T-helper 1 cell treated with Interleukin-12 subunit alpha and Interleukin-12 subunit beta and Interleukin-4 antibody, amounts not matched to agents 30 μg/mL and 1 μg/mL, for 36 hours (primary cell): ENCODE measurements around the gene ZNF735.
"Not testable (repeated sequence)": the region's sequence is repeated elsewhere in the genome, so short reads cannot be mapped to it uniquely, and the experiment has no call there.

Experiments used
- H3K27ac Mint-ChIP-seq: one replicate; pipeline ENCODE4 v1.8.0; 2021; ENCODE audit warnings: mild to moderate bottlenecking, mixed read lengths
- H3K27me3 Mint-ChIP-seq: one replicate; pipeline ENCODE4 v1.8.0; 2021; ENCODE audit warnings: low read depth, mixed read lengths
- H3K36me3 Mint-ChIP-seq: one replicate; pipeline ENCODE4 v1.8.0; 2021; ENCODE audit warnings: low read depth, mixed read lengths
- H3K4me1 Mint-ChIP-seq: one replicate; pipeline ENCODE4 v1.8.0; 2021; ENCODE audit warnings: low read depth, mixed read lengths
- H3K4me3 Mint-ChIP-seq: one replicate; pipeline ENCODE4 v1.8.0; 2021; ENCODE audit warnings: mild to moderate bottlenecking, moderate library complexity, mixed read lengths
- H3K9me3 Mint-ChIP-seq: one replicate; pipeline ENCODE4 v1.8.0; 2021; ENCODE audit warnings: mixed read lengths

Gene ZNF735

DNA sequence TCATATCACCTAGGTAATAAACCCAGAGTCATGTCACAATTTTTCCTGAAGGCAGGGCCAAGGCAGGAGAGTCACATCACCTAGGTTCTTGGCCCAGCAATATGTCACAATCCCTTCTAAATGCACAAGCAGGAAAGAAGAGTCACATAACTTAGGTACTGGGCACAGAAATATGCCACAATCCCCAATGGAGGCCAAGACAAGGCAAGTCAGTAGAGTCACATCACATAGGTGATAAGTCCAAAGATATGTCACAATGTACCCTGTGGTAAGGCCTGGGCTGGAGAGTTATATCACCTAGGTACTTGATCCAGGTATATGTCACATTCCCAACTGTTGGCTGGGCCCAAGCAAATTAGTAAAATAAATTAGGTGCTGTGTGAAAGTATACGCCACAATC, 21.2 kb downstream of the ZNF735 start, which contains the start of gene ZNF679:
Gene ZNF679 (plus strand): TSS at position 301 of the 400 bp plus-strand sequence. CDS start 20,644 bp downstream, outside the sequence.
- H3K36me3 Mint-ChIP-seq, H3K27ac Mint-ChIP-seq, H3K4me3 Mint-ChIP-seq, H3K4me1 Mint-ChIP-seq, H3K27me3 Mint-ChIP-seq: not testable (repeated sequence)
- peaks cover 76% of the 10 kb centered on the region for H3K9me3 Mint-ChIP-seq

DNA sequence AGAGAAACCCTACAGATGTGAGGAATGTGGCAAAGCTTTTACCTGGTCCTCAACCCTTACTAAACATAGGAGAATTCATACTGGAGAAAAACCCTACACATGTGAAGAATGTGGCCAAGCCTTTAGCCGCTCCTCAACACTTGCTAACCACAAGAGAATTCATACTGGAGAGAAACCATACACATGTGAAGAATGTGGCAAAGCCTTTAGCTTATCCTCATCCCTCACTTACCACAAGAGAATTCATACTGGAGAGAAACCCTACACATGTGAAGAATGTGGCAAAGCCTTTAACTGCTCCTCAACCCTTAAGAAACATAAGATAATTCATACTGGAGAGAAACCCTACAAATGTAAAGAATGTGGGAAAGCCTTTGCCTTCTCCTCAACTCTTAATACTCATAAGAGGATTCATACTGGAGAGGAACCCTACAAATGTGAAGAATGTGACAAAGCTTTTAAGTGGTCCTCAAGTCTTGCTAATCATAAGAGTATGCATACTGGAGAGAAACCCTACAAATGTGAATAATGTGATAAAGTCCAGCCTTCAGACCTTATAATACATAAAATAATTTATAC, 59.4 kb downstream of the ZNF735 start:
- Mint-ChIP-seq H3K27me3 (no peaks in the 10 kb centered on the region), H3K27ac (no peak overlapping the region), H3K36me3 (peaks cover 3% of the 10 kb centered on the region), H3K4me3 (no peak overlapping the region), H3K9me3 (peaks cover 43% of the 10 kb centered on the region), H3K4me1 (no peaks in the 10 kb centered on the region)
